ENCODE data around the gene PRELP.

Gene PRELP

GRCh38 chr1:203523667-203524066, 48.1 kb downstream of the PRELP start:
- TF ChIP-seq USF1 (IDR thresholded peaks at IDR 0.05) (no peak), EP300 (IDR thresholded peaks at IDR 0.05; ENCODE audit: borderline replicate concordance) (no peak), CREB1 (IDR thresholded peaks at IDR 0.05; ENCODE audit: low read depth) (no peak), REST (IDR thresholded peaks at IDR 0.05; ENCODE audit: low read depth) (no peak), ZBTB7A (IDR thresholded peaks at IDR 0.05; ENCODE audit: low read depth) (no peak), TAF1 (IDR thresholded peaks at IDR 0.05; ENCODE audit: low read depth) (no peak), EGR1 (IDR thresholded peaks at IDR 0.05) (no peak), CEBPB (IDR thresholded peaks at IDR 0.05) (no peak)

GRCh38 chr1:203524152-203524551, 48.5 kb downstream of the PRELP start:
- no peak for TF ChIP-seq FOXM1 (IDR thresholded peaks at IDR 0.05; ENCODE audit: borderline replicate concordance, low read depth)
- no peak for TF ChIP-seq REST (IDR thresholded peaks at IDR 0.05; ENCODE audit: low read depth)
- TF ChIP-seq NFIC (IDR thresholded peaks at IDR 0.05): no peak
- no peak for TF ChIP-seq TEAD4 (IDR thresholded peaks at IDR 0.05)

- TF ChIP-seq MAX (IDR thresholded peaks at IDR 0.05) (no peak), FOXM1 (IDR thresholded peaks at IDR 0.05; ENCODE audit: borderline replicate concordance, low read depth) (no peak), REST (IDR thresholded peaks at IDR 0.05; ENCODE audit: low read depth) (no peak), TCF12 (IDR thresholded peaks at IDR 0.05; ENCODE audit: low read depth) (no peak), CEBPB (IDR thresholded peaks at IDR 0.05) (no peak), RAD21 (IDR thresholded peaks at IDR 0.05; ENCODE audit: low read depth) (no peak), TAF1 (IDR thresholded peaks at IDR 0.05; ENCODE audit: low read depth) (no peak), EGR1 (IDR thresholded peaks at IDR 0.05) (no peak), ZBTB7A (IDR thresholded peaks at IDR 0.05; ENCODE audit: low read depth) (no peak), TEAD4 (IDR thresholded peaks at IDR 0.05) (no peak), CREB1 (IDR thresholded peaks at IDR 0.05; ENCODE audit: low read depth) (no peak), EP300 (IDR thresholded peaks at IDR 0.05; ENCODE audit: borderline replicate concordance) (no peak), NFIC (IDR thresholded peaks at IDR 0.05) (no peak), YY1 (IDR thresholded peaks at IDR 0.05; ENCODE audit: low read depth) (no peak)
Measured at GRCh38 chr1:203524824-203525223, 49.2 kb downstream of the PRELP start.

GRCh38 chr1:203525685-203526084, 50.1 kb downstream of the PRELP start:
- TF ChIP-seq TAF1 (IDR thresholded peaks at IDR 0.05; ENCODE audit: low read depth): no peak
- TF ChIP-seq MAX (IDR thresholded peaks at IDR 0.05): no peak
- no peak for TF ChIP-seq FOXM1 (IDR thresholded peaks at IDR 0.05; ENCODE audit: borderline replicate concordance, low read depth)
- TF ChIP-seq CREB1 (IDR thresholded peaks at IDR 0.05; ENCODE audit: low read depth): no peak
- TF ChIP-seq RAD21 (IDR thresholded peaks at IDR 0.05; ENCODE audit: low read depth): no peak
- no peak for TF ChIP-seq YY1 (IDR thresholded peaks at IDR 0.05; ENCODE audit: low read depth)
- no peak for TF ChIP-seq NFIC (IDR thresholded peaks at IDR 0.05)
- no peak for TF ChIP-seq EP300 (IDR thresholded peaks at IDR 0.05; ENCODE audit: borderline replicate concordance)
- TF ChIP-seq CEBPB (IDR thresholded peaks at IDR 0.05): no peak
- TF ChIP-seq TEAD4 (IDR thresholded peaks at IDR 0.05): no peak
- TF ChIP-seq USF1 (IDR thresholded peaks at IDR 0.05): no peak

- TF ChIP-seq USF1 (IDR thresholded peaks at IDR 0.05) (no peak), ZBTB7A (IDR thresholded peaks at IDR 0.05; ENCODE audit: low read depth) (no peak), REST (IDR thresholded peaks at IDR 0.05; ENCODE audit: low read depth) (no peak), EGR1 (IDR thresholded peaks at IDR 0.05) (no peak), FOXM1 (IDR thresholded peaks at IDR 0.05; ENCODE audit: borderline replicate concordance, low read depth) (no peak), TCF12 (IDR thresholded peaks at IDR 0.05; ENCODE audit: low read depth) (no peak), CEBPB (IDR thresholded peaks at IDR 0.05) (no peak), RAD21 (IDR thresholded peaks at IDR 0.05; ENCODE audit: low read depth) (no peak), CREB1 (IDR thresholded peaks at IDR 0.05; ENCODE audit: low read depth) (no peak), MAX (IDR thresholded peaks at IDR 0.05) (no peak), TEAD4 (IDR thresholded peaks at IDR 0.05) (no peak), NFIC (IDR thresholded peaks at IDR 0.05) (no peak), EP300 (IDR thresholded peaks at IDR 0.05; ENCODE audit: borderline replicate concordance) (no peak), TAF1 (IDR thresholded peaks at IDR 0.05; ENCODE audit: low read depth) (no peak)
Measured at GRCh38 chr1:203526130-203526529, 50.5 kb downstream of the PRELP start.

Measured in Ishikawa (cell line).